Calu3 (cell line): ENCODE results near the gene YIF1A. TPM values are rescaled to one million over a fixed set of nuclear protein-coding genes. Genes with fewer than 3 reads are reported as not detected.
"Not testable (repeated sequence)": the region's sequence is repeated elsewhere in the genome, so short reads cannot be mapped to it uniquely, and the experiment has no call there.

Experiments used
- BruUV-seq: library from RNA; stranded (reverse); fragments of 400-500 nt; replicated peaks from 2 replicates; lab custom pipeline; 2021; lab: Mats Ljungman, UMichigan
- CTCF ChIA-PET: fragments of 300-600 bp; sonication (Branson Sonifier 250); formaldehyde crosslinking; loops from one replicate; lab custom pipeline; 2022; ENCODE audit warnings: antibody characterized with exemption; lab: Charles Lee
- DNase-seq: peaks from one replicate; pipeline ENCODE4 v3.0.0; 2022
- H3K27ac Mint-ChIP-seq: one replicate; pipeline ENCODE4 v1.8.0; 2022; ENCODE audit warnings: mixed read lengths; ENCODE audit not compliant: unreplicated experiment
- H3K27me3 Mint-ChIP-seq: one replicate; pipeline ENCODE4 v1.8.0; 2022; ENCODE audit warnings: mixed read lengths; ENCODE audit not compliant: unreplicated experiment
- H3K36me3 Mint-ChIP-seq: one replicate; pipeline ENCODE4 v1.8.0; 2022; ENCODE audit warnings: mild to moderate bottlenecking, moderate library complexity, mixed read lengths; ENCODE audit not compliant: insufficient read depth, unreplicated experiment
- H3K4me1 Mint-ChIP-seq: one replicate; pipeline ENCODE4 v1.8.0; 2022; ENCODE audit warnings: mild to moderate bottlenecking, low read depth, mixed read lengths; ENCODE audit not compliant: unreplicated experiment
- H3K4me3 Mint-ChIP-seq: one replicate; pipeline ENCODE4 v1.8.0; 2022; ENCODE audit warnings: mild to moderate bottlenecking, low read depth, moderate library complexity, mixed read lengths; ENCODE audit not compliant: unreplicated experiment
- H3K9me3 Mint-ChIP-seq: one replicate; pipeline ENCODE4 v1.8.0; 2022; ENCODE audit warnings: low read depth, mixed read lengths; ENCODE audit not compliant: unreplicated experiment
- intact Hi-C: fragments of 100-400 bp; cut with micrococcal nuclease; formaldehyde crosslinking; loops from one replicate; pipeline ENCODE4 v1.10.0; 2022; ENCODE audit not compliant: unreplicated experiment
- total RNA-seq: library from RNA; stranded (reverse); gene quantifications from 2 replicates; pipeline ENCODE4 v1.2.3, GENCODE V29; 2022
- TF ChIP-seq, protein P1 (sequence below): fragments of 200-600 bp; IDR thresholded peaks from one replicate; pipeline ENCODE4 v1.8.0; 2022; ENCODE audit warnings: antibody characterized with exemption; ENCODE audit not compliant: unreplicated experiment

YIF1A gene
- total RNA-seq, 1 experiment from 2014 or later: 98.8 TPM

GRCh38 chr11:66322732-66323427 lies 33.9 kb upstream of the YIF1A start:
- TF ChIP-seq, protein P1, sequence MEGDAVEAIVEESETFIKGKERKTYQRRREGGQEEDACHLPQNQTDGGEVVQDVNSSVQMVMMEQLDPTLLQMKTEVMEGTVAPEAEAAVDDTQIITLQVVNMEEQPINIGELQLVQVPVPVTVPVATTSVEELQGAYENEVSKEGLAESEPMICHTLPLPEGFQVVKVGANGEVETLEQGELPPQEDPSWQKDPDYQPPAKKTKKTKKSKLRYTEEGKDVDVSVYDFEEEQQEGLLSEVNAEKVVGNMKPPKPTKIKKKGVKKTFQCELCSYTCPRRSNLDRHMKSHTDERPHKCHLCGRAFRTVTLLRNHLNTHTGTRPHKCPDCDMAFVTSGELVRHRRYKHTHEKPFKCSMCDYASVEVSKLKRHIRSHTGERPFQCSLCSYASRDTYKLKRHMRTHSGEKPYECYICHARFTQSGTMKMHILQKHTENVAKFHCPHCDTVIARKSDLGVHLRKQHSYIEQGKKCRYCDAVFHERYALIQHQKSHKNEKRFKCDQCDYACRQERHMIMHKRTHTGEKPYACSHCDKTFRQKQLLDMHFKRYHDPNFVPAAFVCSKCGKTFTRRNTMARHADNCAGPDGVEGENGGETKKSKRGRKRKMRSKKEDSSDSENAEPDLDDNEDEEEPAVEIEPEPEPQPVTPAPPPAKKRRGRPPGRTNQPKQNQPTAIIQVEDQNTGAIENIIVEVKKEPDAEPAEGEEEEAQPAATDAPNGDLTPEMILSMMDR: no peak

GRCh38 chr11:66321606-66322005 lies 32.7 kb upstream of the YIF1A start:
- H3K4me3 Mint-ChIP-seq: no peak overlapping the region
- no peak overlapping the region for H3K27ac Mint-ChIP-seq
- H3K36me3 Mint-ChIP-seq: no peaks in the 10 kb centered on the region
- no peak for DNase-seq
- BruUV-seq: no TSS peak
- TF ChIP-seq, protein P1: no peak
- intact Hi-C loops: no loop called here
- H3K27me3 Mint-ChIP-seq: peaks cover 42% of the 10 kb centered on the region
- H3K4me1 Mint-ChIP-seq: no peaks in the 10 kb centered on the region
- peaks cover 6% of the 10 kb centered on the region for H3K9me3 Mint-ChIP-seq
- CTCF ChIA-PET: interaction anchor here (1.4 kb wide), 1 partner anchor 10 kb away, joined by 3 read pairs; no protein-coding TSS in a partner anchor

More at GRCh38 chr11:66322732-66323427, 33.9 kb upstream of the YIF1A start:
- Mint-ChIP-seq H3K4me1 (peaks cover 10% of the 10 kb centered on the region), H3K4me3 (no peak overlapping the region), H3K36me3 (no peaks in the 10 kb centered on the region), H3K27me3 (peaks cover 42% of the 10 kb centered on the region), H3K9me3 (peaks cover 6% of the 10 kb centered on the region), H3K27ac (no peak overlapping the region)
- intact Hi-C loops: no loop called here
- no TSS peak for BruUV-seq
- DNase-seq: no peak
- CTCF ChIA-PET: interaction anchor here (1.4 kb wide), 1 partner anchor 11 kb away, joined by 3 read pairs; no protein-coding TSS in a partner anchor

GRCh38 chr11:66320748-66321147 lies 31.8 kb upstream of the YIF1A start:
- CTCF ChIA-PET, H3K4me1 Mint-ChIP-seq, H3K9me3 Mint-ChIP-seq, BruUV-seq, H3K36me3 Mint-ChIP-seq, intact Hi-C loops, H3K4me3 Mint-ChIP-seq, H3K27ac Mint-ChIP-seq, DNase-seq: not testable (repeated sequence)
- peaks cover 48% of the 10 kb centered on the region for H3K27me3 Mint-ChIP-seq

DNA sequence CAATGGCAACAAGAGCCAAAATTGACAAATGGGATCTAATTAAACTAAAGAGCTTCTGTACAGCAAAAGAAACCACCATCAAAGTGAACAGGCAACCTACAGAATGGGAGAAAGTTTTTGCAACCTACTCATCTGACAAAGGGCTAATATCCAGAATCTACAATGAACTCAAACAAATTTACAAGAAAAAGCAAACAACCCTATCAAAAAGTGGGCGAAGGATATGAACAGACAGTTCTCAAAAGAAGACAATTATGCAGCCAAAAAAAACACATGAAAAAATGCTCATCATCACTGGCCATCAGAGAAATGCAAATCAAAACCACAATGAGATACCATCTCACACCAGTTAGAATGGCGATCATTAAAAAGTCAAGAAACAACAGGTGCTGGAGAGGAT lies 31.3 kb upstream of the YIF1A start:
- BruUV-seq, DNase-seq, H3K9me3 Mint-ChIP-seq, CTCF ChIA-PET, H3K4me3 Mint-ChIP-seq, H3K27ac Mint-ChIP-seq, H3K4me1 Mint-ChIP-seq, intact Hi-C loops, H3K36me3 Mint-ChIP-seq: not testable (repeated sequence)
- peaks cover 53% of the 10 kb centered on the region for H3K27me3 Mint-ChIP-seq

GRCh38 chr11:66318600-66318970 lies 29.6 kb upstream of the YIF1A start:
- H3K4me1 Mint-ChIP-seq: no peaks in the 10 kb centered on the region
- no peak overlapping the region for H3K4me3 Mint-ChIP-seq
- no peak for DNase-seq
- intact Hi-C loops: no loop called here
- peaks cover 63% of the 10 kb centered on the region for H3K27me3 Mint-ChIP-seq
- H3K27ac Mint-ChIP-seq: no peak overlapping the region
- peaks cover 9% of the 10 kb centered on the region for H3K36me3 Mint-ChIP-seq
- TF ChIP-seq, protein P1: no peak
- BruUV-seq: no TSS peak
- peaks cover 6% of the 10 kb centered on the region for H3K9me3 Mint-ChIP-seq
- CTCF ChIA-PET: no interaction called here
